IPS-15b (cell line): ENCODE results near the gene EDAR.

Experiments used
- H3K27me3 ChIP-seq: one replicate; pipeline ENCODE4 v1.6.1; 2013; ENCODE audit warnings: low read length; ENCODE audit not compliant: control insufficient read depth, insufficient read depth
- H3K36me3 ChIP-seq: one replicate; pipeline ENCODE4 v1.6.1; 2013; ENCODE audit warnings: low read length; ENCODE audit not compliant: control insufficient read depth, insufficient read depth
- H3K4me1 ChIP-seq: one replicate; pipeline ENCODE4 v1.6.1; 2013; ENCODE audit warnings: mild to moderate bottlenecking, low read length; ENCODE audit not compliant: control insufficient read depth, insufficient read depth
- H3K4me3 ChIP-seq: one replicate; pipeline ENCODE4 v1.5.1; 2013; ENCODE audit warnings: low read depth, low read length
- H3K9ac ChIP-seq: one replicate; pipeline ENCODE4 v1.6.1; 2013; ENCODE audit warnings: low read depth, mild to moderate bottlenecking, low read length
- H3K9me3 ChIP-seq: one replicate; pipeline ENCODE4 v1.6.1; 2013; ENCODE audit warnings: mild to moderate bottlenecking, low read length; ENCODE audit not compliant: control insufficient read depth, insufficient read depth

The EDAR gene

DNA sequence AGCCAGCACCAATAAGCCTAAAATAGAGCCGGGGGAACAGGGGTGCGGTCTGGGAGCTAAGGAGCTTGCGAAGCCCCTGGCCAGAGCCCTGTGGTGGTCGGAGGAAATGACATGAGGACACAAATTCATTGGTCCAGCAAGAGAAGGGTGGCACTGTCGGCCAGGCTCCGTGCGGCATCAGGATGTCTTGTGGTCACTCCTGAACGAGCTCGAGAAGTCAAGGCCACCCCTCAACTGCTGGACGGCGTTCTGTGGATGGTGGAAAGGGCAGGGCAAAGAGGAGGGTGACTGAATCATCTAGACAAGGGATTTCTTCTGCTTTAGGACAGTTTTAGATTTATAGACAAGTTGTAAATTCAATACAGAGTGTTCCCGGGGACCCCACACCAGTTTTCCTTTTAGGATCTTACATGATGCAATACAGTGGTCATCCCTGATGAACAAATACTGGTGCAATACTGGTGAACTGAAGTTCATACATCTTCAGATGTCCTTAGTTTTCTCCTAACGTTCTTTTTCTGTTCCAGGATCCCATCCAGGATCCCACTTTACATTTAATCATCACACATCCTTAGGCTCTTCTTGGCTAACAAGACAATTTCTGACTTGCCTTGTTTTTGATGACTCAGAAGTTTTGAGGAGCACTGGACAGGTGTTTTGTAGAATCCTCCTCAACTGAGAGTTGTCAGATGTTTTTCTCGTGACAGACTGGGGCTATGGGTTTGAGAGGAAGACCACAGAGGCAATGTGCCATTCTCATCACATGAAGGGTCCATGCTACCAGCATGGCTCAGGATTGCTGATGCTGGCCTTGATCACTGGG is 13.2 kb downstream of the EDAR start:
- no peaks in the 10 kb centered on the region for H3K4me1 ChIP-seq
- no peaks in the 10 kb centered on the region for H3K36me3 ChIP-seq
- no peak overlapping the region for H3K9ac ChIP-seq
- no peaks in the 10 kb centered on the region for H3K9me3 ChIP-seq
- no peaks in the 10 kb centered on the region for H3K27me3 ChIP-seq
- H3K4me3 ChIP-seq = no peak overlapping the region

DNA sequence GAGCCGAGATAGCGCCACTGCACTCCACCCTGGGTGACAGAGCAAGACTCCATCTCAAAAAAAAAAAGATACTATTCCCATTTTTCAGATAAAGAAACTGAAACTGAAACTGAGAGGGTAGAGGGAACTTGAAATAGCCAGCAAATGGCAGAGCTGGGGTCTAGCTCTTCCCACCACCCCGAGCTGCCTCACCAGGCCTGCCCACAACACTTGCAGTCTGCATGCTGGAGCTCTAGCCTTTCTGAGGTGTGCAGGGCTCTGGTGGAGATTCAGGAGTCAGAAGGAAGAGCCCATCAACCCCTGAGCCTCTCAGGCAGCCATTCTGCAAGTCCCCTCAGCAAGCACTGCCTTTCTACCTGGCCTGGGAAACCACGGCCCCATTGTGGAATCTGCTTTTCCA is 14.3 kb downstream of the EDAR start:
- Histone ChIP-seq H3K4me1 (peaks cover 3% of the 10 kb centered on the region), H3K9ac (no peak overlapping the region), H3K4me3 (no peak overlapping the region), H3K27me3 (no peaks in the 10 kb centered on the region), H3K36me3 (no peaks in the 10 kb centered on the region), H3K9me3 (no peaks in the 10 kb centered on the region)

DNA sequence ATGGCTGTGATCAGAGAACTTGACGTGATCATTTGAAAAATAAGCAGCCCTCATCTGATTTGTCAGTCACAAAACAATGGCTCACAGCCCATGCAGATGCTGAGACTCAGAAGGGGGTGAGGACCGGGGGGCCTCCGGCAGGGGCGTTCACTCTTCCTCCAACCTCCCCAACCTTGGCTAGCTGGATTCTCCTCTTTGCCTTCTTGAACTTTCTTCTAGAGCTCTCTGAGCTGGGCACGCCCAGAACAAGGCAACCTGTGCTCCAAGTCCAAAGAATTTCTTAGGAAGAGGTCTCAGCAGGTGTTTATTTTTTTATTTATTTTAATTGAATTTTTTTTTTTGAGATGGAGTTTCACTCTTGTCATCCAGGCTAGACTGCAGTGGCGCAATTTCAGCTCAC is 16.4 kb downstream of the EDAR start:
- H3K4me1 ChIP-seq = peaks cover 3% of the 10 kb centered on the region
- H3K4me3 ChIP-seq = no peak overlapping the region
- no peaks in the 10 kb centered on the region for H3K9me3 ChIP-seq
- no peaks in the 10 kb centered on the region for H3K36me3 ChIP-seq
- no peak overlapping the region for H3K9ac ChIP-seq
- H3K27me3 ChIP-seq = no peaks in the 10 kb centered on the region

DNA sequence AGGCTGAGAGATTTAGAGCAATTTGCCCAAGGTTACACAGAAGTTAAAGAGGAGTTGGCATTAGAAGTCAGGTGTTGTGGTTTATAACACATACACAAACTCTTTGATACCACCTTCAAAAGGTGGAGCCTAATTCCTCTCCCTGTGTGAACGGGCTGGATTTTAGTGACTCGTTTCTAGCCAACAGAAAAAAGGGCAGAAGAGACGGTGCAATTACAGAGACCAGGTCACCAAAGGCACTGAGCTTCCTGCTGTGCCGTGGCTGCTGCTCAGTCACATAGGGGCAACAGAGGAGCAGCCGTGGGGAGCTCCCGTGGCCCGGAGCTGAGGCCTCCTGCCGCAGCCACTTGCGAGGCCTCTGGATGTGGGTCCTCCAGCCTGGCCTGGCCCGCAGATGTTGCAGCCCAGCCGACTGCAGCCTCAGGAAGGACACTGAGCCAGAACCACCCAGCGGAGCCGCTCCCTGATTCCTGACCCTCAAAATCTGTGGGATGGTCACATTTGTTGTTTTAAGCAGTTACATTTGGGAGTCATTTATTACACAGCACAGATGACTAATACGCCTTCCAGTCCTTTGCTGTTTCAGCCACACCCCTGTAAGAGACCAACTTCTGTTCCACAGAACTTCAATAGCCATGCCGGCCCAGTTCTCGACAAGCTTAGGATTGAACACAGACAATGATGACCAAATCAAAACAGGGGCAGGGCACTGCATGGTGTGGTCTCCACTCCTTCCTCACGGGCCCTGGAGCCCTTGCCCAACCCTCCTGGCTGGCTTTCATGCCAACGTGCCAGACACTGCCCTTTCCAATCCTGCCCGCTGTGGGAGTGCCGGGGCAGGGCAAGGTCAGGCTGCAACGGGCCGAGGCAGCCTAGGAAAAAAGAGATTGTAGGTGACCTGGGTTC is 17.1 kb downstream of the EDAR start:
- H3K9ac ChIP-seq = no peak overlapping the region
- H3K4me1 ChIP-seq = peaks cover 3% of the 10 kb centered on the region
- H3K36me3 ChIP-seq = no peaks in the 10 kb centered on the region
- no peaks in the 10 kb centered on the region for H3K9me3 ChIP-seq
- H3K4me3 ChIP-seq = no peak overlapping the region
- no peaks in the 10 kb centered on the region for H3K27me3 ChIP-seq

DNA sequence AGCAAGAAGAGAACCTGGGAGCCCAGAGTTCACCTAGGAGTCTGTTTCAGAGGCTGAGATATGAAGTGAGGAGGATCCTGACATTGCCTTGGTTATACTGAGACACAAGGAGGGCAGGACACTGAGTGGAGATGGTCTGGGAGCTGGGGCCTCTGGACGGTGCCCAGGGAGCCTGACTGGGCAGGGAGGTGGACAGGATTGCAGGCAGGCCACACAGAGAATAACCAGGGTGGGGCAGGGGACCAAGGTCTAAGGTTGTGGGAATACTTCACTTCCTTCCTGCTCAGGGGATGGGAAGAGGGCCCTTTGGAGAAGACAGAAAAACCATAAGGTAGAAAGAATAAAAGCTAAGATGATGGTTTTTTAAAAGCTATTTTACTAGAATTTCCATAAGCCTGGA is 18.7 kb downstream of the EDAR start:
- Histone ChIP-seq H3K4me1 (peaks cover 3% of the 10 kb centered on the region), H3K9ac (no peak overlapping the region), H3K27me3 (no peaks in the 10 kb centered on the region), H3K4me3 (no peak overlapping the region), H3K36me3 (no peaks in the 10 kb centered on the region), H3K9me3 (no peaks in the 10 kb centered on the region)

DNA sequence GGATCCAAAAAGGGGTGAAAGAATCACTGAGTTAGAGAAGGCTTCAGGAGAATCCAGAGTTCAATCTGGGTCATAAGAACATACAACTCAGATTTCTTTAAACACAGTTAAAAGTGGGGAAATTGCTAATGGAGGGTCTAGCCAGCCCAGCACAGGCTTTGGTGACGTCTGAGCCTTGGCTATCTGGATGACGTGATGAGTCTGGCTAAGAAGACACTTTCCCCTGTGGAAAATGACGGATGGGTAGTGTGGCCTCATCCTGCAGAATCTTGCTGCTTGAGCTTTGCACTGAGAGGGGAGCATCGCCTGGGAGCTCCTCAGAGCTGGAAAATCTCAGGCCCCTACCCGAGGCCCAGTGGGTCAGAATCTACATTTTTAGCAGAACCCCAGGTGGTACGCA is 19.2 kb downstream of the EDAR start:
- no peaks in the 10 kb centered on the region for H3K9me3 ChIP-seq
- no peaks in the 10 kb centered on the region for H3K36me3 ChIP-seq
- no peak overlapping the region for H3K4me3 ChIP-seq
- H3K9ac ChIP-seq = no peak overlapping the region
- H3K4me1 ChIP-seq = peaks cover 3% of the 10 kb centered on the region
- no peaks in the 10 kb centered on the region for H3K27me3 ChIP-seq

DNA sequence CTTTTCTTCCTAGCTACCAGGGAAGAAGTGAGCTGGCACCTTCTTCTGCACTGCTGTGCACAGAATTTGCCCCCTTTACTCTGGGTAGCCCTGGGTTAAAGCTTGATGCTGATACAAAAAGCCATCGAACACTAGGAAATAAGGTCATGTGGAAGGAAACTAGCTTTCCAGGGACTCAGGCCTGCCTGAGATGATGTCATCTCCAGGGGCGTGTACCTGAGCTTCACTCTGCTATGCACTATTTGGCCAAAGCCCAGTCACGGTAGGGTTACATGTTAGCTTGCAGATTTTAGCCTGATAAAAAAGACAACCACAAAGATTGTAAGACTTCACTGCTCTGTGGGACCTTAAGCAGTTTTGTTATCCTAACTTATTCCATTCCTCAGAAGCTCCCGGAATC is 20.4 kb downstream of the EDAR start:
- Histone ChIP-seq H3K36me3 (no peaks in the 10 kb centered on the region), H3K4me3 (no peak overlapping the region), H3K9me3 (no peaks in the 10 kb centered on the region), H3K4me1 (peaks cover 3% of the 10 kb centered on the region), H3K9ac (no peak overlapping the region), H3K27me3 (no peaks in the 10 kb centered on the region)

DNA sequence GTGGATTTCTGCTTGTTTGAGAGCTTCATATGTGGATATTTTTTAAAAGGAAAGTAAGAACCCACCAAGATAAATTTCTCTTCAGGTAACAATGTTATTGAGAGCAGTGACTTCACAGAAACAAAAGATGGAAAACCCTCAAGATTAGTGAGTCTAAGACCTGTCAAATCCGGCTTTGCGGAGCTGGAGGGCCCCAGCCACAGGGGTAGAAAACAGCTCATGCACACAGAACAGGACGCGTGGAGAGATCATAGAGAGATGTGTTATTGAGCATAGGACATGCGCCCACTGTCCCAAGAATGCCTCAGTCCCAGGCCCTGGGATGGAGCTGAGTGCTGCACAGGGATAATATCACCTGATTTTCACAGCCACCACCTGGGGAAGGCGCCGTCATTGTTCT is 21.3 kb downstream of the EDAR start:
- H3K36me3 ChIP-seq = no peaks in the 10 kb centered on the region
- H3K9ac ChIP-seq = no peak overlapping the region
- no peaks in the 10 kb centered on the region for H3K9me3 ChIP-seq
- peaks cover 3% of the 10 kb centered on the region for H3K4me1 ChIP-seq
- no peaks in the 10 kb centered on the region for H3K27me3 ChIP-seq
- H3K4me3 ChIP-seq = no peak overlapping the region

DNA sequence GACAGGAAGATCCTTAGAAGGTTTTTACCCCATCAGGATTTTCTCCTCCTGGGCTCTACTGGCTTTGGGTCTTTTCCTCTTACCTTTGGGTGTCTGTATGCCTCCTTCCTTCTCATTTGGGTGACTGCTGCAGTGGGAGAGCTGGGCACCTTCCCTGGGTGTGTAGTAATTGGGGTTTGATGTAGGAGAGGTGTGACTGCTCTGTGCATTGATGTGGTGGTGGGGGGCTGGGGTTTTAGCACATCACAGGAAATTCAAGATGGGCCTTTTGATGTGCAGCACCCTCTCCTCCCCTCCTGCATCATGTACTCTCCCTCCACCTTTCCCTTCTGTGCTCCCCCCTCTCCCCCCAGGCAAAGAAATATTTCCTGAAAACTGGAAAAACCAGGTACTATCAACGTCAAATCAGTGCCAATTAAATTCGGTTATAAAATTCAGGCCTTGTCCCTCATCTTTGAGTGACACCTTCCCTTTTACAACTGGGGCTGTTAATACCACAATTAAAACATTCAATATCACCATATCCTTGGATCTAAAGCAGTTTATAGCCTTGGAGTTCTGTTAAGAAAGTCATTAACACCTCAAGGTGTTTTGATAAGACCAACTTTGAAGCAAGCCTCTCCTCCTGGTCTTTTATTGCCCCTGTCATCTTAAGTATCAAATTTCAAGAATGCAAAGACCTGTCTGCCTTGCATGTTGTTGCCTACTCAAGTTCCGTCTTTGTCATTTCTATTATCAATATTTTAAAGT is 23.3 kb downstream of the EDAR start:
- H3K9ac ChIP-seq = no peak overlapping the region
- peaks cover 3% of the 10 kb centered on the region for H3K4me1 ChIP-seq
- H3K4me3 ChIP-seq = no peak overlapping the region
- no peaks in the 10 kb centered on the region for H3K27me3 ChIP-seq
- no peaks in the 10 kb centered on the region for H3K9me3 ChIP-seq
- H3K36me3 ChIP-seq = no peaks in the 10 kb centered on the region

DNA sequence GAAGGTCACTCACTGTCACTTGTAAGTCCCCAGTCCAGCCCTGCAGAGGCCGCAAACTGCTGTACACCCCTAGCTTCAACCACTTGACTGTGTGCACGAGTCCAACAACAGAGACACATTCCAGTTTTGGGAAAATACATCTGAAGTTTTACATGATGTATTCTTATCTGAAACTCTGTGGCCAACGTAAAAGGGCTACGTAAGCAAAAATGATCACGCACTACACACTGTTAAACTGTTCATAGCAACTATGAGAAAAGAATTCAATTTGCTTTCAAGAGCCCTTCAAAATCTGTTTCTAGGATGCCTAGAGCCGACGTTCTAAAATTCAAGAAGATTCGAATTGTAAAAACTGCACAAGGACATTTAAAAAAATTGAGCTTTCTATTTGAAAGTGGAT is 26.0 kb downstream of the EDAR start:
- H3K9me3 ChIP-seq = no peaks in the 10 kb centered on the region
- H3K9ac ChIP-seq = no peak overlapping the region
- no peak overlapping the region for H3K4me3 ChIP-seq
- no peaks in the 10 kb centered on the region for H3K36me3 ChIP-seq
- no peaks in the 10 kb centered on the region for H3K27me3 ChIP-seq
- H3K4me1 ChIP-seq = no peaks in the 10 kb centered on the region

DNA sequence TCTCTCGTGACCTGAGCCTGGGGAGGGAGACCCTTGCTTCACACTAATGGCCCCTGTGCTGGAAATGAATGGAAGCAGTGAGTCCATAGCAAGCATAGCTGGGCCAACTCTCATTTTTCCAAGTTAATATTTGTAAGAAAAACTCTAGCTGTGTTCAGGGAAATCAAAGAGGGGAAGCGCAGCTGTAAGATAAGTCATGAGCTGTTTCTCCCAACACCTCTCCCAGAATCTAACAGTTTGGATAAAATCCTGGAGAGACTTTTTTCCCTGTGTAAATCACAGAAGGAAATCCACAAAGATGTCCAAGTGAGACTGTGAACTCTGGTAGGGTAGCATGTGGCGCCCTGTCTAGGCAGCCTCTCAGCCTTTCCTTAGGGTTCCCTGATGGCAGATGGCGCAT is 27.2 kb downstream of the EDAR start:
- H3K4me1 ChIP-seq = no peaks in the 10 kb centered on the region
- H3K4me3 ChIP-seq = no peak overlapping the region
- no peaks in the 10 kb centered on the region for H3K36me3 ChIP-seq
- no peaks in the 10 kb centered on the region for H3K9me3 ChIP-seq
- no peaks in the 10 kb centered on the region for H3K27me3 ChIP-seq
- no peak overlapping the region for H3K9ac ChIP-seq
